HG03378 (cell line): ENCODE data around the gene TAF10.

ENCODE experiments used
- ATAC-seq: cut with Tn5 transposase; IDR thresholded peaks from one replicate; pipeline ENCODE4 v1.9.1; 2021; ENCODE audit warnings: mild to moderate bottlenecking, moderate library complexity; ENCODE audit not compliant: unreplicated experiment

TAF10 gene

GRCh38 chr11:6625832-6626420 is 13.9 kb upstream of the TAF10 start:
- ATAC-seq, result no peak

DNA sequence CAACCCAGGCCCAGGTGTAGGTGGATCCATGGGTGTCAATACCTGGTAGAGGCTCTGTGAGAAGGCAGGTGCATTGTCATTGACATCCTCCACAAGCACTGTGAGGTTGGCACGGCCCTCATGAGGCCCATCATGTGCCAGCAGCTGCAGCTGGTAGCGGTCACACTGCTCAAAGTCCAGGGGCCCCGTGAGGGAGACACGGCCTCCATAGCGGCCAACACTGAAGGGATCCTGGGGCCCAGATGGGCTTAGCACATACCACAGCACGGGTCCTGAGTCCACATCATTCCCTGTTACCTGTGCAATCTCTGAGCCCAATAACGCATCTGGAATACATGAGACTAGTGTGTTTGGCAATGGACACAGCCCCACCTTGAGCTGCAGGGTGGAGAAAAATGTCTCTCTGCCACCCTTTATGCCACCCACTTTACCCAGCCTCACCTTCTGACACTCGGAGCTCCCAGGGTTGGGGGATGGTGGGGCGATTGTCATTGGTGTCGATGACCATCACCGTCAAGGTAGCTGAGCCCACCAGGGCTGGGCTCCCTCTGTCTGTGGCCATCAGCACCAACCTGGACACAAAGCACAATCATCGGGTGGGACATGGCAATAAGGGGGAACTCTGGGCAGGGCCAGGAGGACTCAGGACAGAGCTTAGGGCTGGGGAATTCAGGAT is 13.3 kb upstream of the TAF10 start:
- no peak for ATAC-seq

- ATAC-seq, result no peak
Measured at GRCh38 chr11:6623391-6624363, 11.7 kb upstream of the TAF10 start.

GRCh38 chr11:6622261-6623171 is 10.5 kb upstream of the TAF10 start:
- ATAC-seq, result no peak

- no peak for ATAC-seq
Measured at GRCh38 chr11:6621711-6622211, 9.7 kb upstream of the TAF10 start.

- ATAC-seq, result no peak
Measured at GRCh38 chr11:6620636-6621035, 8.6 kb upstream of the TAF10 start.

DNA sequence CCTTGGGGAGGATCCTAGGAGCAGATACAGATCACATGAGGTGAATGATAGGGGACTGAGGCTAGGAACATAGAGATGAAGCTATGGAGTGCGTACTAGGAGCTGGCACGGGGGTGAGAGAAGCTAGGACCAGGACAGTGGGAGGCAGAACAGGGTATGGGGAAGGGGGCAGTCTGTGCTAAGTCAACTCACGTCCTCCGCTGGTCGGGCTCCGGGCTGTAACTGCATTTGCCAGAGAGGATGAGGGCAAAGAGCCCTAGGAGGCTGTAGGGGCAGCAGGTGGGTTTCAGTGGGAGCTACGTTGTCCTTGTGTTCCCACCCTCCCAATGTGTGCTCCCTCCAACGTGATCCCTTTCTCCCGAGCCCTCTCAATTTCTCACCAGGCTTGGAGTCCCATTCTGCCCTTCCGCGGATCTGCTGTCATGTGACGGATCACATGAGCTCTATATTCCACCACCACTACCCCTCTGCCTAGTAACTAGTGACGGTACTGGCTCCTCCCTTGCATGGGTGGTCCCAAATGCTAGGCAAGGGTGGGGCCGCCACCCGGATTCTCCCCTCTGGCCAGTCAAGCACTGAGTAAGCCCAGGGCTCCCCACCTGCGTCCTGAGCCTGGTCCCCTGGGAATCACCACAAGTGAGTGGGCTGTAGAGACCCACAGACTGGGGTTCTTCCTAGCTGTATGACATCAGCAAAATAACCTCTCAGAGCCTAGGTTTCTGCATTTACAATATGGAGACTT is 7.2 kb upstream of the TAF10 start, which contains the start of gene TPP1:
Gene TPP1 (minus strand): TSS at position 419 of the 742 bp plus-strand sequence. CDS start 22 bp downstream, at position 397.
- ATAC-seq, result peak; percentile 98

DNA sequence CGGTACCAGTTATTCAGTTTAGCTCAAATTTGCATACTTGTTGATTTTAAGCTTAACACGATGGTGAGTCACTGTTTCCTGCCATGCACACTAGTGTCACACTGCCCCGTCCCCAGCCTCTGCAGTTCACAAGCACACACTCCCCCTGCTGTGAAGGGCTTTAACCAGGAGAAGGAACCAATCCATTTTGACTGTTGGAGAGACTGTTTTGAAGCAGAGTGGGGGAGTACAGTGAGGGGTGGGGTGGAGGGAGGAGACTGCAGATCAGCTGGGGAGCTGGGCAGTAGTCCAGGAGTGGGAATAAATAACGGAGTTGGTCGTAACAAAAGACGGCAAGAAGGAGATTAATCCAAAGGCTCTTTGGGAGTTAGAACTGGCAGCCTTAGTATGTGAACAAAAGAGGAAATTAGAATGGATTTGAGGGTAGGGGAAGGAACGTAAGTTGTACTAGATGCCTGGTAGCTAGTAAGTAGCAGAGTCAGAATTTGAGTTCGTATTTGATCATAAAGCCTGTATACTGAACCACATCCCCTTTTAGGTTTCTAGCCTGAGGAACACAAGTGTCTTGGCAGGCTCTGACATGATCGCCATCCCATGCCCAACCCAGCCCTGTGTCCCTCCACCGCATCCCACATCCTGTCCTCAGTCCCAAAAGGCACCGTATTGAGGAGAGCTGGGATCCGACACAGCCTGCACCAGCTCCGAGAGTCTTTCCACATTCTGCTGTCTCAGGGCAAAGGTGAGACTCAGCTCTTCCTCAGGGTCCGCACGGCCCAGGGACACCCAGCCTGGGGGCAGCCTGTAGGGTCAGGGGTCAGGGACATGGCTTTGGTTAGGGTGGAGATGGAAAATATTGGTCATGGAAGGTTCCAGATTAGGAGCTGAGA is 6.3 kb upstream of the TAF10 start:
- no peak for ATAC-seq

GRCh38 chr11:6617315-6617781 is 5.3 kb upstream of the TAF10 start:
- ATAC-seq, result no peak

DNA sequence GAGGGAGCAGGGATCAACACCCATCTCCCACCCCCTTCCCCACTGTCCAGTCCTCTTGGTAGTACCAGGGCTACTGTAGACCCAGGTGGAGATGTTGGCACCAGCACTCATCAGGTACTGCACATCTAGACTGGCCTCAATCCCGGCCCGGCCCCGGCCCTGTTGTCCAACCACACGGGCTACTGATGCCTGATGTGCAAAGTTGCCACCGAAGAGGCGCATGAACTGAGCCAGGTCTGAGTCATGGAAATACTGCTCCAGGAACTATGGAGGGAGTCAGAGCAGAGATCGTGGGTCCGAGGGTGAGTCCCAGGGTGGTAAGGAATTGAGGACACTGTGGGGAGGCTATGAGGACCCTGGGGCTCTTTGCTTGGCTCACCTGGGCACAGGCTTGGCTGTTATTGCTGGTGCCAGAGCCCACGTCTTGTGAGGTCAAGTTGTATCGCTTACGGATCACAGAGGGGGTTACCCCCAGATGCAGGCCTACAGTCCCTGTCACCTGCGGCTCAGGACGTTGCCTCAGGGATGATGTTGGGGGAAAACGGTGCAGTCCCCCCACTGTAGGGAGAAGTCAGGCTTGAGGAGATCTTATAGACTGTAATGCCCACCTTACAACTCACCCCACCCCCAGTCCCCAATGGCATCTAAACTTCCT is 4.7 kb upstream of the TAF10 start:
- ATAC-seq, result no peak

- no peak for ATAC-seq
Measured at GRCh38 chr11:6615882-6616585, 4.0 kb upstream of the TAF10 start.

DNA sequence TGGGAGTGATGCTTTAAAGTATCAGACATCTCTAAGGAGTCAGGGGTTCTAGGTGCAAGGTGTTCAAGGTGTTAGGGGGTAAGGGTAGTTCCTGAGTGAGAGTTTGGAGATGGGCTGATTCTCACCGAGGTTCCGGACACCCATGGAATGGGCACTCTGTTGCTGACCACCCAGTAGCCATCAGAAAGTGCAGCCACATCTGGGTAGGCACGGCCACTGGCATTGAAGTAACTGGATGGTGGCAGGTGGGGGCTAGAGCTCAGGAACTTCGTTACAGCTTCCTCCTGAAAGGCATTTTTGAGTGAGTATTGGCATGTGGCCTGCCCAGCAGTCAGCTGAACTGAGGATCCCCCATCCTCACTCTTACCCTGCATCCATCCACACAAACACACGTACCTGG is 3.0 kb upstream of the TAF10 start:
- no peak for ATAC-seq

- ATAC-seq, result no peak
Measured at GRCh38 chr11:6614446-6614845, 2.4 kb upstream of the TAF10 start.

DNA sequence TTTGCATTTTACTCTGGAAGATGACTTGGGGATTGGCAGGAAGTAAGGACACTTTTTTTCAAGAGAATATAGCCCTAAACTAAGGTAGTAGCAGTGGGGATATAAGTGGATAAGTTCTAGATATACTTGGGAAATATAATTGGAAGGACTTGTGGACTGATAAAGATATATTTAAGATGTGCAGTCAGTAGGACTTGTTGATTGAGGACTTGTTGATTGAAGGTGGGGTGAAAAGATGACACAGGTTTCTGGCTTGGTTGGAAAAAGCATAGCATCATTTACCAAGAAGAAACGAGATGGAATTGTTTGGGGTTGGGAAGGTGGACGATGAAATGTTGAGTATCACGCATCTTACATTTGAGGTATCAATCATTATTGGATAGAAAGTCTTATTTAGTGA is 1.5 kb upstream of the TAF10 start:
- no peak for ATAC-seq

GRCh38 chr11:6611963-6612212 is 128 bp downstream of the TAF10 start:
- ATAC-seq, result no peak

DNA sequence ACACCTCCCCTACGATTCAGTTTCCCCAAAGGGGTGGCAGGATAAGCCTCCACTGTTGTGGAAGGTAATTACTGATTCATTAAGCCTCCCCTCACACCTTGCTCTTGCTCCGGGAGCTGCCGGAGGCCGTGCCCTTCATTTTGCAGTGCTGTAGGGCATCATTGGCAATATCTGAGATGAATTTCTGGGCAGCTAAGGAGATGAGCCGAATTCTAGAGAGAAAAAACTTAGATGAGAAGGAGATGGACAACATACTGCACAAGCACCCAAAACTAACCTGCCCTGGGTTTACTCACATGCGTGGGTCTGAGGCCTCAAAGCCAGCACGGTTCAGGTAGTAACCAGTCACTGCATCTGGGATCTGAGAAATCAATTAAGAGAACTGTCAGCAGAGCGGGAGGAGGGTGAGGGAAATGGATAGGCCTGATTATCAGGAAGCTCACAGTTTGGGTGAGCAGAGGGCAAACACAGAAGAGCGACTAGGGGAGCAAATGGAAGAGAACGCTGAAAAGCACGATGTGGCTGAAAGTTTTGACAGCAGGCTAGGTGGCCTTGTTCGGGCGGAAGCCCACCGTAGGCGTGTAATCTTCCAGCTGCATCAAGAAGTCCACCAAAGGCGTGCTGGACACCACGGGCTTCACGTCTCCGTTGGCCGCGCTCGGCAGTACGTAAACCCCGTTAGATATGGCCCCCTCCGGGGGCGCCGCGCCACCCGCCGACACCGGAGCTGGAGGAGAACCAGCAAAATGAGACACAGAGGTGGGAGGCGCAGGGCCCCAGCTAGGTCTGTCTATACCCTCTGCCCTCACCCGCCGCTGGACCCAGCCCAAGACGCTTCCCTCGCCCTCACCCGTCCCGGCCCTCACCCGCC is 689 bp downstream of the TAF10 start:
- no peak for ATAC-seq

- no peak for ATAC-seq
Measured at GRCh38 chr11:6610591-6610990, 1.4 kb downstream of the TAF10 start.
